Smooth muscle cell (in vitro differentiated cells): ENCODE measurements around the gene AFG3L2. TPM values are rescaled to one million over a fixed set of nuclear protein-coding genes. Genes with fewer than 3 reads are reported as not detected.

Source experiments
- DNase-seq: peaks from one replicate; lab custom pipeline; 2025; ENCODE audit not compliant: unreplicated experiment; lab: John Stamatoyannopoulos, UW
- H2AFZ ChIP-seq: fragments of 200-600 bp; sonication (generic); 2 replicates; pipeline ENCODE4 v1.6.0; 2016; ENCODE audit warnings: antibody characterized with exemption, low read depth, mild to moderate bottlenecking
- H3F3A ChIP-seq: fragments of 200-600 bp; sonication (generic); 2 replicates; pipeline ENCODE4 v1.6.0; 2017; ENCODE audit warnings: antibody characterized with exemption, low read depth
- H3K27ac ChIP-seq: fragments of 200-600 bp; sonication (generic); 2 replicates; pipeline ENCODE4 v1.5.1; 2016; ENCODE audit warnings: low read depth, mild to moderate bottlenecking
- H3K27me3 ChIP-seq: fragments of 200-600 bp; sonication (generic); 2 replicates; pipeline ENCODE4 v1.6.1; 2016; ENCODE audit warnings: low read depth, mild to moderate bottlenecking
- H3K36me3 ChIP-seq: fragments of 200-600 bp; sonication (generic); 2 replicates; pipeline ENCODE4 v1.5.1; 2016; ENCODE audit warnings: low read depth
- H3K4me1 ChIP-seq: fragments of 200-600 bp; sonication (generic); 2 replicates; pipeline ENCODE4 v1.5.1; 2016; ENCODE audit warnings: low read depth
- H3K4me2 ChIP-seq: fragments of 200-600 bp; sonication (generic); 2 replicates; pipeline ENCODE4 v1.6.0; 2016; ENCODE audit warnings: mild to moderate bottlenecking
- H3K4me3 ChIP-seq: fragments of 200-600 bp; sonication (generic); 2 replicates; pipeline ENCODE4 v1.5.1; 2016; ENCODE audit warnings: mild to moderate bottlenecking
- H3K79me2 ChIP-seq: fragments of 200-600 bp; sonication (generic); 2 replicates; pipeline ENCODE4 v1.6.0; 2016; ENCODE audit warnings: low read depth, mild to moderate bottlenecking
- H3K9ac ChIP-seq: fragments of 200-600 bp; sonication (generic); 2 replicates; pipeline ENCODE4 v1.6.0; 2016; ENCODE audit warnings: low read depth
- H3K9me3 ChIP-seq: fragments of 200-600 bp; sonication (generic); replicated peaks from 2 replicates; pipeline ENCODE4 v1.5.1; 2016; ENCODE audit warnings: low read depth
- H4K20me1 ChIP-seq: fragments of 200-600 bp; sonication (generic); 2 replicates; pipeline ENCODE4 v1.6.0; 2016; ENCODE audit warnings: low read depth
- CTCF ChIP-seq: fragments of 200-600 bp; sonication (generic); IDR thresholded peaks from 2 replicates; pipeline ENCODE4 v1.5.1; 2017; ENCODE audit warnings: borderline replicate concordance, mild to moderate bottlenecking, antibody characterized with exemption; ENCODE audit not compliant: insufficient read depth, poor library complexity, severe bottlenecking
- WGBS: methylation state at CpG from one replicate; pipeline ENCODE4 v1.1.7; 2016; ENCODE audit warnings: low lambda C conversion rate; 5-methylcytosine and 5-hydroxymethylcytosine counted together
- polyA plus RNA-seq: library from polyadenylated mRNA; unstranded; fragments of >200 nt; fragmentation: Nextera tagmentation; extraction: Ambion mirVana; gene quantifications from 2 replicates; pipeline ENCODE4 v1.2.1, GENCODE V29; 2016
- total RNA-seq: library from RNA; depleted of rRNA; stranded (reverse); fragments of >200 nt; gene quantifications from 2 replicates; pipeline ENCODE4 v1.2.3, GENCODE V29; 2014

Gene AFG3L2
- total and polyA plus RNA-seq, 2 experiments from 2014 or later, result 21.6 to 24.3 TPM

- H3K36me3 ChIP-seq, result peaks cover 10% of the 10 kb centered on the region
- H3K79me2 ChIP-seq, result no peaks in the 10 kb centered on the region
Observed at GRCh38 chr18:12361770-12362378, 15.2 kb downstream of the AFG3L2 start.

DNA sequence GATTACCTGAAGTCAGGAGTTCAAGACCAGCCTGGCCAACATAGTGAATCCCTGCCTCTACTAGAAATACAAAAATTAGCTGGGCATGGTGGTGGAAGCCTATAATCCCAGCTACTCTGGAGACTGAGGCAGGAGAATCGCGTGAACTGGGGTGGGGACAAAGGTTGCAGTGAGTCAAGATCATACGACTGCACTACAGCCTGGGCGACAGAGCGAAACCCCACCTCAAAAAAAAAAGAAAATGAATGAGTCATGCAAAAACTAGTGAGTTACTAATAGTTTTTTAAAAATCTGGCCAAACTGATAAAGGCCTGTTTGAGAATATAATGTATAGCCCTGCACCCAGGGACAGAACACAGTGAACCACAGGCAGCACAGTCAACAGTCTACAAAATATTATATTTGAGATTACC, 17.5 kb downstream of the AFG3L2 start:
- Histone ChIP-seq H3K9ac (no peak overlapping the region), H3F3A (no peaks in the 10 kb centered on the region), H3K27me3 (no peaks in the 10 kb centered on the region), H3K4me3 (no peak overlapping the region), H3K27ac (no peak overlapping the region), H3K9me3 (no peaks in the 10 kb centered on the region), H3K79me2 (no peaks in the 10 kb centered on the region), H3K4me1 (no peaks in the 10 kb centered on the region), H3K36me3 (peaks cover 13% of the 10 kb centered on the region), H4K20me1 (peaks cover 42% of the 10 kb centered on the region), H3K4me2 (no peak overlapping the region), H2AFZ (no peak overlapping the region)
- DNase-seq, result no peak
- 85% methylated on average over 5 of the region's 5 CpGs for WGBS
- no peak for TF ChIP-seq CTCF

More at GRCh38 chr18:12361770-12362378, 15.2 kb downstream of the AFG3L2 start:
- Histone ChIP-seq H3K4me3 (no peak overlapping the region), H3F3A (no peaks in the 10 kb centered on the region), H3K4me2 (no peak overlapping the region), H3K27me3 (no peaks in the 10 kb centered on the region), H3K9me3 (no peaks in the 10 kb centered on the region), H4K20me1 (peaks cover 55% of the 10 kb centered on the region), H3K9ac (no peak overlapping the region), H3K4me1 (no peaks in the 10 kb centered on the region), H3K27ac (peak overlapping the region; percentile 1), H2AFZ (no peak overlapping the region)
- no peak for DNase-seq
- 74% methylated on average over 3 of the region's 3 CpGs for WGBS
- TF ChIP-seq CTCF, result no peak

DNA sequence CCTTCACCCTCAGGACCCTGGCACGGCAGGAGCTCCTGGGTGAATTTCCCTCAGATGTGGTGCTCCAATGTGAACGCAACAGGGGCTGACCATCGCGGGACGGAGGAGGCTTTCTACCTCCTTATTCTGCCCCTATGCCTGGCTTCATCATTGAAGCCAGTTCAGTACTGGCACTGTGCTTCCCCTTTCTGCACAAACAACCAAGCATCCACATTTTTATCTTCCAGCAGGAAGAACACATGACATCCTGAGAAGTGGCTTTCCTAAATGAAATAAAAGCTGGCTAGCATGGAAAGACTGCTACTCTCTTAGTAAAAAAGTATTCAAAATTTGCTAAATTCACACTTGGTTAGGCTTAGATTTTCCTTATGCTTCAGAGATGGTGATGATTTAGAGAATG, 24.8 kb downstream of the AFG3L2 start:
- Histone ChIP-seq H3K9me3 (no peaks in the 10 kb centered on the region), H2AFZ (no peak overlapping the region), H3K4me1 (no peaks in the 10 kb centered on the region), H3K4me2 (no peak overlapping the region), H3K27me3 (no peaks in the 10 kb centered on the region), H4K20me1 (peaks cover 9% of the 10 kb centered on the region), H3K4me3 (no peak overlapping the region), H3K36me3 (peaks cover 26% of the 10 kb centered on the region), H3K9ac (no peak overlapping the region), H3F3A (no peaks in the 10 kb centered on the region), H3K79me2 (no peaks in the 10 kb centered on the region), H3K27ac (no peak overlapping the region)
- TF ChIP-seq CTCF, result no peak
- 99% methylated on average over 5 of the region's 5 CpGs for WGBS
- DNase-seq, result no peak

- no peak overlapping the region for H3K27ac ChIP-seq
- no peaks in the 10 kb centered on the region for H3K4me1 ChIP-seq
- no peak overlapping the region for H3K4me2 ChIP-seq
- no peaks in the 10 kb centered on the region for H3K9me3 ChIP-seq
- H3K36me3 ChIP-seq, result peaks cover 23% of the 10 kb centered on the region
- H3F3A ChIP-seq, result no peaks in the 10 kb centered on the region
- H3K79me2 ChIP-seq, result no peaks in the 10 kb centered on the region
- no peak for DNase-seq
- H2AFZ ChIP-seq, result no peak overlapping the region
- no peak for TF ChIP-seq CTCF
- no peaks in the 10 kb centered on the region for H4K20me1 ChIP-seq
- no peaks in the 10 kb centered on the region for H3K27me3 ChIP-seq
- H3K4me3 ChIP-seq, result no peak overlapping the region
- 93% methylated on average over 4 of the region's 4 CpGs for whole genome bisulfite sequencing
- H3K9ac ChIP-seq, result no peak overlapping the region
Observed at GRCh38 chr18:12347895-12348294, 29.1 kb downstream of the AFG3L2 start.
